HCT116 (cell line): Measurements from ENCODE around the gene PATE3. TPM values are rescaled to one million over a fixed set of nuclear protein-coding genes. Genes with fewer than 3 reads are reported as not detected.
A peak's percentile ranks its signal among the peaks of the same experiment; 100 is the strongest.

Source experiments
- ATAC-seq: fragments of 200-7000 bp; cut with Tn5 transposase; 2 replicates; pipeline ENCODE4 v1.9.1; 2020; ENCODE audit warnings: mild to moderate bottlenecking, moderate library complexity
- BruUV-seq: library from RNA; stranded (reverse); fragments of 400-500 nt; replicated peaks from 2 replicates; lab custom pipeline; 2021; lab: Mats Ljungman, UMichigan
- CTCF ChIA-PET: fragments of 300-600 bp; sonication (Branson Sonifier 250); formaldehyde crosslinking; loops from one replicate; lab custom pipeline; 2021; ENCODE audit warnings: antibody characterized with exemption; lab: Charles Lee
- POLR2A ChIA-PET: fragments of 300-600, 350-600 bp; sonication (Branson Sonifier 250); formaldehyde crosslinking; loops from one replicate; lab custom pipeline; 2021; ENCODE audit warnings: antibody characterized with exemption; lab: Charles Lee
- RAD21 ChIA-PET, 2 experiments: fragments of 300-600 bp; sonication (Branson Sonifier 250); formaldehyde crosslinking; loops; one replicate each; lab custom pipeline; 2023; ENCODE audit warnings: low total read pairs in 2 of 2; ENCODE audit not compliant: uncharacterized antibody in 2 of 2, unreplicated experiment in 2 of 2, low non-redundant PET in 1 of 2; lab: Charles Lee
- DNase-seq: peaks from one replicate; pipeline ENCODE4 v3.0.0-alpha.2; 2010; ENCODE audit warnings: low read depth, low spot score
- H2AFZ ChIP-seq: fragments of 200-600 bp; shearing (Covaris generic), sonication (generic); 2 replicates; pipeline ENCODE4 v1.6.1; 2017; ENCODE audit warnings: low read depth, mixed run types, mixed read lengths, antibody characterized with exemption, low read length; ENCODE audit not compliant: poor library complexity, severe bottlenecking
- H3K27ac ChIP-seq: 2 replicates; pipeline ENCODE4 v1.5.1; 2012; ENCODE audit warnings: low read depth, low read length
- H3K27me3 ChIP-seq: fragments of 200-600 bp; sonication (generic); 2 replicates; pipeline ENCODE4 v1.6.1; 2016; ENCODE audit warnings: mixed run types, low read length, mixed read lengths; ENCODE audit not compliant: insufficient read depth
- H3K36me3 ChIP-seq, 2 experiments: fragments of 200-500 bp in 1 of 2; fragments of 200-600 bp in 1 of 2; sonication (Bioruptor generic) in 1 of 2; sonication (generic) in 1 of 2; 2 replicates each; pipeline versions ENCODE4 v1.5.1 to v1.6.1; 2014 to 2016; ENCODE audit warnings: low read length in 2 of 2, inconsistent platforms in 1 of 2, mixed read lengths in 1 of 2, mixed run types in 1 of 2; ENCODE audit not compliant: insufficient read depth in 2 of 2, control insufficient read depth in 1 of 2
- H3K4me1 ChIP-seq, 2 experiments: fragments of 200-600 bp in 1 of 2; sonication (generic) in 1 of 2; 2 replicates each; pipeline versions ENCODE4 v1.5.1 to v1.6.1; 2012 to 2017; ENCODE audit warnings: low read length in 2 of 2, inconsistent platforms in 1 of 2, mild to moderate bottlenecking in 1 of 2, mixed read lengths in 1 of 2, mixed run types in 1 of 2, moderate library complexity in 1 of 2; ENCODE audit not compliant: insufficient read depth in 2 of 2, control insufficient read depth in 1 of 2
- H3K4me2 ChIP-seq: fragments of 200-600 bp; sonication (generic); 2 replicates; pipeline ENCODE4 v1.6.1; 2017; ENCODE audit warnings: mixed run types, low read length, mixed read lengths
- H3K4me3 ChIP-seq, 2 experiments: fragments of 200-600 bp in 1 of 2; sonication (generic) in 1 of 2; replicated peaks in 1 of 2; 2 replicates each; pipeline ENCODE4 v1.5.1; 2011 to 2016; ENCODE audit warnings: low read length in 2 of 2, control low read depth in 1 of 2, low read depth in 1 of 2, mild to moderate bottlenecking in 1 of 2, mixed read lengths in 1 of 2, mixed run types in 1 of 2
- H3K79me2 ChIP-seq: fragments of 200-600 bp; sonication (generic); 2 replicates; pipeline ENCODE4 v1.6.1; 2017; ENCODE audit warnings: mild to moderate bottlenecking, mixed run types, low read length, moderate library complexity, mixed read lengths; ENCODE audit not compliant: insufficient read depth
- H3K9ac ChIP-seq: fragments of 200-600 bp; sonication (generic); 2 replicates; pipeline ENCODE4 v1.6.1; 2016; ENCODE audit warnings: low read length, mixed read lengths
- H3K9me2 ChIP-seq: fragments of 200-600 bp; sonication (generic), shearing (Covaris generic); 2 replicates; pipeline ENCODE4 v1.6.1; 2017; ENCODE audit warnings: mixed run types, mild to moderate bottlenecking, moderate library complexity; ENCODE audit not compliant: insufficient read depth
- H3K9me3 ChIP-seq, 2 experiments: fragments of 200-500 bp in 1 of 2; fragments of 200-600 bp in 1 of 2; sonication (Bioruptor generic) in 1 of 2; sonication (generic) in 1 of 2; 2 replicates each; pipeline ENCODE4 v1.6.1; 2014 to 2017; ENCODE audit warnings: low read length in 2 of 2, mixed read lengths in 2 of 2, inconsistent platforms in 1 of 2, low read depth in 1 of 2, mild to moderate bottlenecking in 1 of 2, mixed run types in 1 of 2, moderate library complexity in 1 of 2; ENCODE audit not compliant: control insufficient read depth in 1 of 2, insufficient read depth in 1 of 2
- H4K20me1 ChIP-seq: fragments of 200-600 bp; sonication (generic), shearing (Covaris generic); 2 replicates; pipeline ENCODE4 v1.6.1; 2017; ENCODE audit warnings: mixed run types, mild to moderate bottlenecking, moderate library complexity; ENCODE audit not compliant: insufficient read depth
- CBX3 ChIP-seq: IDR thresholded peaks from 2 replicates; pipeline ENCODE4 v1.6.1; 2012; ENCODE audit warnings: low read depth
- FOSL1 ChIP-seq: IDR thresholded peaks from 2 replicates; pipeline ENCODE4 v1.6.1; 2012; ENCODE audit warnings: low read depth
- REST ChIP-seq: IDR thresholded peaks from 2 replicates; pipeline ENCODE4 v1.6.1; 2012; ENCODE audit warnings: low read depth
- intact Hi-C: fragments of 100-400 bp; cut with micrococcal nuclease; formaldehyde crosslinking; loops from 2 replicates; pipeline ENCODE4 v1.10.0; 2022
- total RNA-seq: library from RNA; stranded (reverse); gene quantifications from one replicate; pipeline ENCODE4 v1.2.1, GENCODE V29; 2021; ENCODE audit not compliant: unreplicated experiment

Gene PATE3
- total RNA-seq, 1 experiment from 2014 or later, result not detected

DNA sequence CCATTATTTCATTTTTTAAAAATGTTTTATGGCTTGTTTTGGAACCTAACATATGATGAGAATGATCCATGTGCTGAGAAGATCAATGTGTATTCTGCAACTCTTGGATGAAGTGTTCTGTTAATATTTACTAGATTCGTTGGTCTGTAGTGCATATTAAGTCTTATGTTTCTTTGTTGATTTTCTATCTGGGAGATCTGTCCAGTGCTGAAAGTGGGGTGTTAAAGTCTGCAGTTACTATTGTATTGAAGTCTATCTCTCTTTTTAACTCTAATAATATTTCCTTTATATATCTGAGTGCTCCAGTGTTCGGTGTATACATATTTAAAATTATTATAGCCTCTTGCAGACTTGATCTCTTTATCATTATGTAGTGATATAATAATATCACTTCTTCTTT lies 11.9 kb downstream of the PATE3 start:
- Histone ChIP-seq H2AFZ (no peak overlapping the region), H3K9me2 (no peaks in the 10 kb centered on the region), H3K4me1 (no peaks in the 10 kb centered on the region), H3K9me3 (peaks cover 0 to 5% of the 10 kb centered on the region in 2 experiments; a peak in 2 of 4 replicates), H3K9ac (no peak overlapping the region), H3K27ac (no peak overlapping the region), H3K27me3 (no peaks in the 10 kb centered on the region), H3K4me2 (no peak overlapping the region), H3K79me2 (no peaks in the 10 kb centered on the region), H3K4me3 (no peak overlapping the region), H4K20me1 (no peaks in the 10 kb centered on the region), H3K36me3 (no peaks in the 10 kb centered on the region)
- DNase-seq (no peak), ATAC-seq (no peak)
- intact Hi-C loops, result no loop called here
- POLR2A ChIA-PET, result no interaction called here
- CTCF ChIA-PET, result no interaction called here
- RAD21 ChIA-PET, result no interaction called here
- BruUV-seq, result no TSS peak
- peak; percentile 10; the same call in 1 of the 2 replicates for TF ChIP-seq REST
- no peak for TF ChIP-seq FOSL1

- no peak for TF ChIP-seq REST
- peak; percentile 21; the same call in 1 of the 2 replicates for TF ChIP-seq CBX3
- no peak overlapping the region for H3K9ac ChIP-seq
- BruUV-seq, result no TSS peak
- no peaks in the 10 kb centered on the region for H3K79me2 ChIP-seq
- no peaks in the 10 kb centered on the region for H4K20me1 ChIP-seq
- H3K4me2 ChIP-seq, result no peak overlapping the region
- ChIA-PET RAD21 (no interaction called here), CTCF (no interaction called here), POLR2A (no interaction called here)
- no peak overlapping the region for H3K4me3 ChIP-seq
- no peak for DNase-seq
- no peaks in the 10 kb centered on the region for H3K27me3 ChIP-seq
- ATAC-seq, result no peak
- H3K27ac ChIP-seq, result no peak overlapping the region
- no peaks in the 10 kb centered on the region for H3K36me3 ChIP-seq
- H2AFZ ChIP-seq, result no peak overlapping the region
- intact Hi-C loops, result no loop called here
- peaks cover 0 to 5% of the 10 kb centered on the region in 2 experiments; a peak in 2 of 4 replicates for H3K9me3 ChIP-seq
- no peaks in the 10 kb centered on the region for H3K9me2 ChIP-seq
- H3K4me1 ChIP-seq, result no peaks in the 10 kb centered on the region
Observed at GRCh38 chr11:125802387-125802786, 14.5 kb downstream of the PATE3 start.
